ENCODE measurements around the gene CEP57.
"Not testable (repeated sequence)": the region's sequence is repeated elsewhere in the genome, so short reads cannot be mapped to it uniquely, and the experiment has no call there.

CEP57 gene

GRCh38 chr11:95863486-95864140, 73.3 kb downstream of the CEP57 start:
- DNase-seq, result no peak

- DNase-seq, result no peak
These were observed 76.8 kb downstream of the CEP57 start for GRCh38 chr11:95867105-95867504.

GRCh38 chr11:95870877-95871276, 80.6 kb downstream of the CEP57 start:
- DNase-seq, result not testable (repeated sequence)

- peak; percentile 14 for DNase-seq
These were observed 87.0 kb downstream of the CEP57 start for GRCh38 chr11:95877291-95877690.

Data from activated CD4-positive, alpha-beta T cell treated with anti-CD3 and anti-CD28 coated beads, Interleukin-2, amount 50 U/mL, for 16 hours (primary cell).